Measurements from ENCODE around the gene CDADC1.

CDADC1 gene

GRCh38 chr13:49307365-49307764 lies 59.6 kb downstream of the CDADC1 start:
- no peak for TF ChIP-seq CTCF (IDR thresholded peaks at IDR 0.05; ENCODE audit: control extremely low read depth, extremely low read depth, low read depth, missing control alignments)
- ChIA-PET POLR2A (no interaction called here), CTCF (interaction anchor here (1.3 to 1.4 kb wide), 2 partner anchors 24 to 299 kb away, joined by 3 to 7 read pairs; no protein-coding TSS in a partner anchor)
- DNase-seq (ENCODE audit: extremely low spot score), result no peak

GRCh38 chr13:49308097-49308875 lies 60.6 kb downstream of the CDADC1 start:
- TF ChIP-seq CTCF (IDR thresholded peaks at IDR 0.05; ENCODE audit: control extremely low read depth, extremely low read depth, low read depth, missing control alignments), result no peak
- no peak for DNase-seq (ENCODE audit: extremely low spot score)
- CTCF ChIA-PET, result interaction anchor here (1.3 to 1.4 kb wide), 2 partner anchors 25 to 299 kb away, joined by 3 to 7 read pairs; no protein-coding TSS in a partner anchor
- POLR2A ChIA-PET, result no interaction called here

GRCh38 chr13:49308921-49309408 lies 61.2 kb downstream of the CDADC1 start:
- no peak for DNase-seq (ENCODE audit: extremely low spot score)
- ChIA-PET POLR2A (no interaction called here), CTCF (no interaction called here)
- no peak for TF ChIP-seq CTCF (IDR thresholded peaks at IDR 0.05; ENCODE audit: control extremely low read depth, extremely low read depth, low read depth, missing control alignments)

GRCh38 chr13:49310251-49310650 lies 62.5 kb downstream of the CDADC1 start:
- DNase-seq (ENCODE audit: extremely low spot score), result no peak
- CTCF ChIA-PET, result interaction anchor here (1.3 to 3.4 kb wide), 2 partner anchors 9 to 29 kb away, joined by 3 to 14 read pairs; no protein-coding TSS in a partner anchor
- no peak for TF ChIP-seq CTCF (IDR thresholded peaks at IDR 0.05; ENCODE audit: control extremely low read depth, extremely low read depth, low read depth, missing control alignments)
- POLR2A ChIA-PET, result no interaction called here

- TF ChIP-seq CTCF (IDR thresholded peaks at IDR 0.05; ENCODE audit: control extremely low read depth, extremely low read depth, low read depth, missing control alignments), result no peak
- ChIA-PET POLR2A (no interaction called here), CTCF (interaction anchor here (1.3 to 3.4 kb wide), 5 partner anchors 10 to 295 kb away, joined by 3 to 14 read pairs (median 4); no protein-coding TSS in a partner anchor)
- DNase-seq (ENCODE audit: extremely low spot score), result no peak
Measured at GRCh38 chr13:49311816-49312215, 64.1 kb downstream of the CDADC1 start.

GRCh38 chr13:49314344-49314882 lies 66.7 kb downstream of the CDADC1 start:
- no peak for TF ChIP-seq CTCF (IDR thresholded peaks at IDR 0.05; ENCODE audit: control extremely low read depth, extremely low read depth, low read depth, missing control alignments)
- CTCF ChIA-PET, result interaction anchor here (0.8 to 1.5 kb wide), 4 partner anchors 9 to 20 kb away, joined by 3 to 5 read pairs (median 4); no protein-coding TSS in a partner anchor
- POLR2A ChIA-PET, result no interaction called here
- DNase-seq (ENCODE audit: extremely low spot score), result no peak

Measured in GM10248 (cell line).